Esophagus squamous epithelium (tissue), 4 donors: ENCODE results near the gene SPAG17.

ENCODE experiments used
- CTCF ChIP-seq, 6 experiments: fragments of 450-650 bp in 4 of 6; fragments of 200-600 bp in 2 of 6; sonication (generic) in 2 of 6; IDR thresholded peaks; one replicate each; pipeline ENCODE4 v1.5.1; 2016 to 2019; ENCODE audit warnings: antibody characterized with exemption in 6 of 6, mild to moderate bottlenecking in 4 of 6, moderate library complexity in 4 of 6
- POLR2A ChIP-seq, 4 donors: fragments of 450-650 bp; IDR thresholded peaks; one replicate each; pipeline ENCODE4 v1.6.1; 2017; ENCODE audit warnings: antibody characterized with exemption in 4 of 4, mild to moderate bottlenecking in 4 of 4, moderate library complexity in 3 of 4

DNA sequence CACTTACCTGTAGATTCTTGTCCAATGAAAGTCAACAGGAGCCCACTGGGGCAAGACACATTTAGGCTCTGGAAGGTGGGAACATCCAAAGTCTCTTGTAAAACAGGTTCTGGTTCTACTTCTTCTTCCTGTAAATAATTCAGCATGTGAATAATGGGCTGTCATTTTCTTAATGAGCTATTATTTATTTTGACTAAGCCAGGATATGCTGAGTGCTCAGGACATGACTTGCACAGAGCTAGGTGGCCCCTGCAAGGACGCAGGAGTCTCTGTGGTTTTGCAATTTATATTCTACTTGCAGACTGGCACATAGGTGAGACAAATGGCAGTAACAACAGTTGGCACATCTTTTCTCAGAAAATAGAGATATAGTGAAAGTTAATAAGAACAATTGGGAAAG, 156.8 kb downstream of the SPAG17 start:
- TF ChIP-seq CTCF (IDR thresholded peaks at IDR 0.05) (no peak), POLR2A (IDR thresholded peaks at IDR 0.05) (no peak)
